ENCODE measurements around the gene MAML1. TPM values are rescaled to one million over a fixed set of nuclear protein-coding genes. Genes with fewer than 3 reads are reported as not detected.

MAML1 gene
- total RNA-seq, 1 experiment from 2014 or later, result 18.0 TPM

DNA sequence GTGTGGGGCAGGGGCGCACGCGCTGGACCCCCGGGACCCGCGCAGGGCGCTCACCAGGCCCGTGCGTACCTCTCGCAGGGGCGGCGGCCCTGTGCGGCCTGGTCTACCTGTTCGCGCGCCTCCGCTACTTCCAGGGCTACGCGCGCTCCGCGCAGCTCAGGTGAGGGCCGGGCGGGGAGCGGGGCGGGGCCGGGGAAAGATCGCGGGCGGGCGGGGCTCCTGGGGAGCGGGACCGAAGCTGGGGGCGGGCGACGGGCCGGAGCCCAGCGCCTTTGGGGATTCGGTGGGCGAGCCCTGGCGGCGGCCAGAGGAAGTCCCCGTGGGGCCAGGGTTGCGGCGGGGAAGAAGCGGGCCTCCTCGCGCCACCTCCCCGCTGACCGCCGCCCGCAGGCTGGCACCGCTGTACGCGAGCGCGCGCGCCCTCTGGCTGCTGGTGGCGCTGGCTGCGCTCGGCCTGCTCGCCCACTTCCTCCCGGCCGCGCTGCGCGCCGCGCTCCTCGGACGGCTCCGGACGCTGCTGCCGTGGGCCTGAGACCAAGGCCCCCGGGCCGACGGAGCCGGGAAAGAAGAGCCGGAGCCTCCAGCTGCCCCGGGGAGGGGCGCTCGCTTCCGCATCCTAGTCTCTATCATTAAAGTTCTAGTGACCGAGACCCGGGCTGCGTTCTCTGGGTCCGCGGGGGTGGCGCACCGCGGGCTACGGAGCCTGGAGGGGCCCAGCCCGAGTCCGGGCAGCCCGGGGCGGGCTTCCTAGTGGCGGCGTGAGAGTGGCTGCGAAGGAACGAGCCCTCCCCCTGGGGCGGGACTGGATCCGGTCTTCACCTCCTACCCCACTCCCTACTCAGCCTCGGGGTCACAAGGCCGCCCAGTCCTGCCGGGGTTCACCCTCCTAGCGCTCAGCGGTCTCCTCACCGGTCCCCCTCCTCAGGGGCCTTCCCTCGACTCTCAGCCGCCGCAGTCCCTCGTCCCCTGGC, 63.5 kb downstream of the MAML1 start:
- Histone ChIP-seq H3K9me3 (replicated peaks) (no peaks in the 10 kb centered on the region), H3K36me3 (peaks cover 51% of the 10 kb centered on the region), H3K27me3 (replicated peaks) (no peaks in the 10 kb centered on the region), H3K4me1 (replicated peaks) (peaks cover 15% of the 10 kb centered on the region), H3K27ac (peak overlapping the region; percentile 50), H3K4me3 (peak overlapping the region; percentile 50)
- peak; percentile 90 to 95 for DNase-seq (ENCODE audit: low read depth in 1 of 2, low spot score in 2 of 2)

DNA sequence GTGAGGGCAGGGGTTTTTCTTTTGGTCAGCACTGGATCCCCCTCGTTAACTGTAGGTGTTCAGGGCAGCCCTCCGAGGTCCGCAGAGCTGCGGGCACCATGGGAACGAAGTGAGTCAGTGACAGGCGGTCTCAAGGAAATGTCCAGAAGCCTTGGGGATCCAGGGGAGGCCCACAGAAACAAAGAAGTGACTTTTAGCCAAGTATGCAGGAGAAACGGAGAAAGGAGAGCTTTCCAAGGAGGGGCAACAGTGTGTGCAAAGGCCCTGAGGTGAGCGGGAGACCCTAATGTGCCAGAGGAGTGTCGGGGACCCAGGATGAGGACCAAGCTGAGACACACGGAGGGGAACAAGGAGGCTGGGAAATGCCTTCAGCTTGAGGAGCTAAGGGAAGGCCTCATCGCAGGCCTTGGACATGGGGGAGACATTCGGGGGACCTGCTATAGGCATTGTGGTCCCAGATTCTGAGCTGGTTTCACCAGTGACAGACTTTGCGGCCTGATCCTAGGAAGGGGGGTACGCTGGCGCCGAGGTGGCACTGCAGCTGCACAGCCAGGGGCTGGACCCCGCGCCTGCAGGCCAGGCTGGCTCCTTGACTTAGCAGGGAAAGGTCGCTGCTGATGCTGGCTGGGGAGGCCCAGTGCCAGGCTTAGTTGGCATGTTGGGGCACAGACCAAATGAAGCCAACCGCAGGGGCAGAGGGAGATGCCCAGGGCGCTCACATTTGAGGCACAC, 64.4 kb downstream of the MAML1 start:
- H3K4me1 ChIP-seq (replicated peaks), result peaks cover 15% of the 10 kb centered on the region
- peak overlapping the region; percentile 50 for H3K4me3 ChIP-seq
- DNase-seq (ENCODE audit: low read depth in 1 of 2, low spot score in 2 of 2), result no peak
- no peaks in the 10 kb centered on the region for H3K9me3 ChIP-seq (replicated peaks)
- H3K27me3 ChIP-seq (replicated peaks), result no peaks in the 10 kb centered on the region
- H3K36me3 ChIP-seq, result peaks cover 58% of the 10 kb centered on the region
- no peak overlapping the region for H3K27ac ChIP-seq

DNA sequence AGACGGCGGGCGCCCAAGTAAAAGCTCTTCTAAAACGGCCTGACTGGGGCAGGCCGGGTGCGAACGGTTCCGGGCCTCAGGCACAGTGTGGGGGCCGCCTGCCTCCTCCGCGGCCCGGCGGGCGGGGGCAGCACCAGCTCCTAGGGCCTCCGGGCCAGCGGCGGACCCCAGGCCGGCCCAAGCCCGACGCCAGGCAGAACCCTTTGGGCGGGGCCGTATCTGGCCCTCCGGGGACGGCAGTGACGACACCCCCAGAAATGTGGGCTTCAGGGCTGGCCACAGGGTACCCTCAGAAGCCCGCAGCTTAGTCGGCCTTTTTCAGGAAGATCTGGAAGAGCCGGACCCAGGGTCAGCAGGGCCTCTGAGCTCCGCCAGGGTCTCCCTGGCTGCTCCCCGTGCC, 65.1 kb downstream of the MAML1 start:
- H3K27ac ChIP-seq, result no peak overlapping the region
- no peaks in the 10 kb centered on the region for H3K9me3 ChIP-seq (replicated peaks)
- DNase-seq (ENCODE audit: low read depth in 1 of 2, low spot score in 2 of 2), result no peak
- H3K4me1 ChIP-seq (replicated peaks), result peaks cover 15% of the 10 kb centered on the region
- no peaks in the 10 kb centered on the region for H3K27me3 ChIP-seq (replicated peaks)
- H3K4me3 ChIP-seq, result no peak overlapping the region
- H3K36me3 ChIP-seq, result peaks cover 65% of the 10 kb centered on the region

DNA sequence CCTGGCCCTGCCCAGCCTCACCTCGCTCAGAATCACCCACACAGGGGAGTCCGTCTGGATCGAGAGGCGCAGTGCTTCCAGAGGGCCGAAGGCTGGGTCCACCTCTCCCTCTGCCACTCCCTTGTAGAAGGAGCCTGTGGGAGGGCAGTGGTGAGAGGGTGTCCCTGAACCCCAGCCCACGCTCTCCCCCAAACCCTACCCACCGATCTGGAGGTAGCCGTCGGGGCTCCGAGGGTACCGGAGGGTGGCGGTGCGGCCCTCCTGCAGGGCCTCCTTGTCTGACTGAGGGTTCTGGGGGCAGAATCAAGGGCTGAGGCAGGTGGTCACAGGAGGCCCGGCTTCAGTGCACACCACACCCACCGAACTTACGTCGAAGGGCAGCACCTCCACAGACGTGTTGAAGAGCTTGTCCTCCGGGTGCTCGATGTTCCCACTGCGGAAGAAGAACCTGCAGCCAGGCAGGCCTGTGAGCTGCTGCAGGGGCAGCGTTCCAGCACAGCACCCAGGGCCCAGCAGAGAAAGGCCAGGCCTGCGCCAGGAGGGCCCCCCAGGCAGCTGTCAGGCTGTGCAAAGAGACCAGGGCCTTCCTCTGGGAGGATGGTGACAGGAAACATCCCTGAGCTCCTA, 65.6 kb downstream of the MAML1 start:
- Histone ChIP-seq H3K4me1 (replicated peaks) (peaks cover 15% of the 10 kb centered on the region), H3K36me3 (peaks cover 70% of the 10 kb centered on the region), H3K4me3 (no peak overlapping the region), H3K9me3 (replicated peaks) (no peaks in the 10 kb centered on the region), H3K27me3 (replicated peaks) (no peaks in the 10 kb centered on the region), H3K27ac (no peak overlapping the region)
- no peak for DNase-seq (ENCODE audit: low read depth in 1 of 2, low spot score in 2 of 2)

DNA sequence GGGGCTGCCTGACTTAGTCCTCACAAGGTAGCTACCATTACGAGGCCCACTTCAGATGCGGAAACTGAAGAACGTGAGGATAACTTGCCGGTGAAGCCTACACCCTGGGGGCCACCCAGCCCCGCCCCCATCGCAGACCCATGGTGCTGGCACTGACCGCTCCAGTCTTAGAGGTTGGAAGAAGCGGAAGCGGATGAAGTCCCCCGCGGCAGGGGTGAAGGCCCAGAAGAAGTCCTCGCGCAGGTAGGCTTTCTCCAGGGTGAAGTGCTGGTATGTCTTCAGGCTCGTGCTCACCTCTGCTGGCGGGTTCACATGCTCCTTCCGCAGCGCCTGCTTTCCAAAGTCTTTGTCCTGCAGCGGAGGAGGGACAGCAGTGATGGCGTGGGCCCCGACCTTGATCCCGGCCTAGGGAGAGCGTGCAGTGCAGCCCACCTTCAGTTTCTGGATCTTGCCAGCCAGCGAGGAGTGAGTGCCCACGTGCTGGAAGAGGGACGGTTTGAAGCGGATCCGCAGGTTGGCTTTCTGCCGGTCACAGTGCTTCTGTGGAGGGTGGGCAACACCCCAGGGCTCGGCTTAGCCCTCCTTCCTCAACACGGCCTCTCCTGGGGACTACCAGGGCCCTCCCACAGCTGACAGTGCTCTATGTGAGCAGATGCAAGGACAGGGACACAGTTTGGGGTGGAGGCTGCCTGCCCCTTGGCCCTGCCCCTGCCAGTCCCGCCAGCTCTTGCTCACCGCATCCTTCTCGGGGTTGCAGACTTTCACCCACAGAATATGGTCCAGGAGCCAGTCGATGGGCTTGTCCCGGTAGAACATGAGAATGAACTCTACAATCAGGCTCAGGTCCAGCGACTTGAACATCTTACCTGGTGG, 66.4 kb downstream of the MAML1 start:
- Histone ChIP-seq H3K36me3 (peaks cover 74% of the 10 kb centered on the region), H3K27me3 (replicated peaks) (no peaks in the 10 kb centered on the region), H3K9me3 (replicated peaks) (no peaks in the 10 kb centered on the region), H3K4me1 (replicated peaks) (peaks cover 19% of the 10 kb centered on the region), H3K27ac (no peak overlapping the region), H3K4me3 (no peak overlapping the region)
- DNase-seq (ENCODE audit: low read depth in 1 of 2, low spot score in 2 of 2), result no peak

DNA sequence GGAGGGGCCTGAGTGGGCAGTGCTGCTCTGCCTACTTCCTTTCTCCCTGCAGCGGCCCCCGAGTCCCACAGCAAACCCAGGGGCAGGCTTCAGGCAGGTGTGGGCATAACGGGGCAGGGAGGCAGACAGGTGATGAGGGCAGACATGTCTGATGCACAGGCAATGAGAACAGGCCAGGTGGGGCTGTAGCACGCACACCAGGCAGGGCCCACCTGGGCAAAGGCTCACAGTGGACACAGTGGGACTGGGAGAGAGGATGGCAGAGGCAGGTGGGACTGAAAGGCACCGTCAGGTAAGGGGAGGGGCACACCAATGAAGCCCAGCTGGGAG, 67.0 kb downstream of the MAML1 start:
- no peak for DNase-seq (ENCODE audit: low read depth in 1 of 2, low spot score in 2 of 2)
- Histone ChIP-seq H3K4me1 (replicated peaks) (peaks cover 24% of the 10 kb centered on the region), H3K36me3 (peaks cover 80% of the 10 kb centered on the region), H3K9me3 (replicated peaks) (no peaks in the 10 kb centered on the region), H3K4me3 (no peak overlapping the region), H3K27ac (no peak overlapping the region), H3K27me3 (replicated peaks) (no peaks in the 10 kb centered on the region)

DNA sequence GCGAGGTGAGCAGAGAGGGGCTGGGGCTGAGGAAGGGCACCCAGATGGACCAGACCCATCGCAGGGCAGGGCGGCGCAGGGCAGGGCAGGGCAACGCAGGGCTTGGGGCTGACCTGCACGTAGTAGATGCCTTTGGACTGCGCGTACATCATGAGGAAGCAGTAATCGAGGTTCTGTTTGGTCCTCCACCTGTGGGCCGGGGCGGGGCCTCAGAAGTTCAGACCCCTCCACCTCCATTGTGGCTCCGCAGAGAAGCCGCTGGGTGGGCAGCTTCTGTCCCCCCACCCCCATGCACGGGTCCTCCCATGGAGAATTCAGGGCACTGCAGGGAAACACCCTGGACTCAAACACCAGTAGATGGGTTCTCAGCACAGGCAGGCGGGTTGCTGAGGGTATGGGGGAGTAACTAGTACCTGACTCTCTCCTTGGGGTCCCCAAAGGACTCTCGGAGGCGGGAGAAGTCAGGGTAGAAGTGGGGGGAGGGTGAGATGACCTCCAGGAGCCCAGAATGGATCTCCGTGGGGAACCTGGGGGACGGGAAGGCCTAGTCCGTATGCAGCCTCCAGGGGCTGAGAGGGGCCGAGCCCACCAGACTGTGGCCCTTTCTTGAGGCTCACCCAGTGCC, 67.6 kb downstream of the MAML1 start:
- Histone ChIP-seq H3K4me1 (replicated peaks) (peaks cover 27% of the 10 kb centered on the region), H3K4me3 (no peak overlapping the region), H3K27ac (no peak overlapping the region), H3K9me3 (replicated peaks) (no peaks in the 10 kb centered on the region), H3K27me3 (replicated peaks) (no peaks in the 10 kb centered on the region), H3K36me3 (peaks cover 86% of the 10 kb centered on the region)
- DNase-seq (ENCODE audit: low read depth in 1 of 2, low spot score in 2 of 2), result no peak

DNA sequence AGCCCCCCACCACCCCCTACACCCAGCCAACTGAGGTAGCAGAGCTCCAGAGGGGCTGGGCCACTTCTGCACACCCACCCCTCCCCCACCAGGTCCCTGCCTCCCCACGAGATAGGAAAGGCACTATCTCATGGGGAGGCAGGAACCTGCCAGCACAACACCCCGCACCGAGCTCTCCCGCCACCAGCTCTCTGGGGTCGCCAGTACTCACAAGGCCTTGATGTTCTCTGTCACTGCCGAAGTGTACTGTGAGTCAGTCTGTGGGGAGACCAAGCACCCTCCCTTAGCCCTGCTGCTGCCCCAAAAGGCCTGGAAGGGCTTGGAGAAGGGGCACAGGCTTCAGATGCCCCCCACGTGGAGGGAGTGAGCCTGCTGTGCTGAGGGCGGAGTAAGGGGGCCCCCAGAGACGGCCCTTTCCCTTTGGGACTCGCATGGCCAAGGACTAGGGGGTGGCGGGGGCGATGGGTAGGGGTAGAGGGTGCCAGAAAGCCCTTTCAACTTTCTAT, 68.1 kb downstream of the MAML1 start:
- DNase-seq (ENCODE audit: low read depth in 1 of 2, low spot score in 2 of 2), result no peak
- H3K27ac ChIP-seq, result no peak overlapping the region
- peaks cover 91% of the 10 kb centered on the region for H3K36me3 ChIP-seq
- no peaks in the 10 kb centered on the region for H3K9me3 ChIP-seq (replicated peaks)
- no peaks in the 10 kb centered on the region for H3K27me3 ChIP-seq (replicated peaks)
- peaks cover 27% of the 10 kb centered on the region for H3K4me1 ChIP-seq (replicated peaks)
- no peak overlapping the region for H3K4me3 ChIP-seq

DNA sequence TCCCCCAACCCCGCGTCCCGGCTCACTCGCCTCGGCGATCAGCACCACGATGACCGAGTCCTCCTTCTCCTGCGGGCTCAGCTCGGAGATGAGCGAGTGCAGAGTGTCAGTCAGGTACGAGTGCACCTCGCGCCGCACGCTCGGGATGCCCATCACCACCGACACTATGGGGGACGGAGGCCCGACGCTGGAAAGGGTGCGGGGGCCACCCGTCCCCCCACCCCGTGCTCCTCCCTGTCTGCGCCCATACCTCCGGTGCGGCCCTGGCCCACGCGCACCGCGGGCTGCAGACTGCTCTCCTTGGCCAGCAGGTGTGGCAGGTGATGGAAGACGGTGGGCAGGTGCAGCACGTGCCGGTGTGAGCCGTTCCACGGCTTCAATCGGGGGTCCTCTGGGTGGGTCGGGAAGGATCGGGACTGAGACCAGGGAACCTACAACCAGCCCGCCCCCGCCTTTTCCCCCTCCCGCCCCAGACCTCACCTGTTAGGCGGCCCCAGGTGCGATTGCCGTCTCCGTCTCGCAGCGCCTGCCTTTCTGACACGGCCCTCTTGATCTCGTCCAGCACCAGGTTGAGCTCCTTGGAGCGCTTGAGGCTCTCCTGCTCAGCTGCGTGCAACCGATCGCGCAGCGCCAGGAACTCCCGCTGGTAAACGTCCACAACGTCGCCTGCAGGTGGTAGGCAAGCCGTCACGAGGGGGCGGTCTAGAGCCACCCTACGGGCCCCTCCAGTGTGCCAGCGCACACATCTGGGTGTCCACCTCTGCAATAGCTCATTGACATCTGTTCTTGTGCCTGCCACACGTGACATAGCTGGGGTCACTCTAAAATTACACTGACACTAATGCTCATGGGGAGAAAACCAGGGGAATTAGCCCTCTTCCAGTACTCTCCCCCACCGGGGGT, 68.9 kb downstream of the MAML1 start:
- no peak overlapping the region for H3K27ac ChIP-seq
- H3K36me3 ChIP-seq, result peaks cover 88% of the 10 kb centered on the region
- H3K27me3 ChIP-seq (replicated peaks), result no peaks in the 10 kb centered on the region
- H3K9me3 ChIP-seq (replicated peaks), result no peaks in the 10 kb centered on the region
- no peak for DNase-seq (ENCODE audit: low read depth in 1 of 2, low spot score in 2 of 2)
- peaks cover 21% of the 10 kb centered on the region for H3K4me1 ChIP-seq (replicated peaks)
- H3K4me3 ChIP-seq, result no peak overlapping the region

DNA sequence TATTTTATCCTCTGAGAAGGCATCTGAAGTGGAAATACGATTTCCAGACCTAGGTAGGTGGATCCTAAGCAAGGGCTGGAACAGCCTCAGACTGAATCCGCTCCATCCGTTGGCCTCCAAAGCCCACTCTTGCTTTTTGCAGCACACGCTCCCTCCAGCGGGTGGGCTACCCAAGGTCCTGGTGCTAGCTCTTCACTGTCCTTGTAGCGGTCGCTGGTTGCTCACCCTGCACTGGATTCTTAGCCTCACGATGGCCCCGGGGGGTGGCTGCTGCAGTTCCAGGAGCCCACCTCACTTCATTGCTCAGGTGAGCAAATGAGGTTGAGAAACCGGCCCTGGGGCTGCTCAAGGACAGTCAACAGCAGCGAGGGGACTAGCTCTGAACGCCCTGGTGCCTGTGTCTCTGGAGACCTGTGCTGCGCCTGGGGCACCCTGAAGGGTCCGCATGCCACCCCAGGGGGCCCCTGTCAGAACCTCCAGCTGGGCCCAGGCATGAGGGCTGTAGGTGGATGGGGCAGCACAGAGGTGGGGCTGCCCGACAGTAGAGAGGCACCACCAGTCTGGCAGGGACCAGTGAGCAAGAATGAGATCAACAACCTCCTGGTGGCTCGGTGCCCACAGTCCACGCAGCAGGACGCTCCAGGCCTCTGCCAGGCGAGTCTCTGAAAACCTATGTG, 69.7 kb downstream of the MAML1 start:
- H3K4me3 ChIP-seq, result no peak overlapping the region
- DNase-seq (ENCODE audit: low read depth in 1 of 2, low spot score in 2 of 2), result no peak
- peaks cover 18% of the 10 kb centered on the region for H3K4me1 ChIP-seq (replicated peaks)
- H3K27ac ChIP-seq, result no peak overlapping the region
- H3K27me3 ChIP-seq (replicated peaks), result no peaks in the 10 kb centered on the region
- H3K36me3 ChIP-seq, result peaks cover 80% of the 10 kb centered on the region
- no peaks in the 10 kb centered on the region for H3K9me3 ChIP-seq (replicated peaks)

DNA sequence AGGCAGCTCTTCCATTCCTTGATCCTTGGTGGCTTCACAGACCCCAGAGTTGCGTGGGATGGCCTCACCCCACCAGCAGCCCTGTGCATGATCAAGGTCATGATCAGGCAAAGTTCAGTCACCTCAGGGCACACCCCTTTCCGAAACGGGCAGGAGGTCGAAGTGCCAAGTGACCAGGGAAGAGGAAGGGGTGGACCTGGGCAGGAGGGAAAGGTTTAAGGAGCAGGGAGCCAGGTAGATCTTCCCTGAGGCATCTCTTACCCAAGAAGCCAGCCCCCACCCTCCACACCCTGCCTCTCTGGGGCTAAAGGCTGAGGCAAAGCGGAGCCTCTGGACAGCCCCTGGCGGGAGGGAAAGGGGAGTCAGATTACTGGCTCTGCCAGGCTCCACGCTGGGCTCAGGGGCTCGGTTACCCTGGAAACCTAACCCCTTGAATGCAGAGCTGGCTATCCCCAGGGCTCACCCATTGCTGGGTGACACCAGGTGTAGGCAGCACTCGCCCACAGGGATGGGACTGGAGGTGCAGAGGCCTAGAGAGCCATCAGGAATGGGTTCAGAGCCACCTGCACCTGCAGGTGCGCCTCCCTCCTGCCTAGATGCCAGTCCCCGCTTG, 70.4 kb downstream of the MAML1 start:
- peaks cover 73% of the 10 kb centered on the region for H3K36me3 ChIP-seq
- no peaks in the 10 kb centered on the region for H3K27me3 ChIP-seq (replicated peaks)
- no peaks in the 10 kb centered on the region for H3K9me3 ChIP-seq (replicated peaks)
- DNase-seq (ENCODE audit: low read depth in 1 of 2, low spot score in 2 of 2), result no peak
- no peak overlapping the region for H3K27ac ChIP-seq
- H3K4me1 ChIP-seq (replicated peaks), result peaks cover 22% of the 10 kb centered on the region
- no peak overlapping the region for H3K4me3 ChIP-seq
